ENCODE measurements around the gene OR2V2. TPM values are rescaled to one million over a fixed set of nuclear protein-coding genes. Genes with fewer than 3 reads are reported as not detected.

Gene OR2V2
- total and polyA plus RNA-seq, 11 donors = not detected

- intact Hi-C loops (cut with DNase I) = loop anchor here in 7 of 10 donors (5.0 to 10.0 kb wide), 7 partner anchors 37 to 400 kb away; partner anchors contain the start of genes TRIM52 (in 5 of the 7), MGAT1 (in 1 of the 7), TRIM41 (in 1 of the 7) and ZFP62 (in 1 of the 7)
- DNase-seq (peak in 1 of 5 donors; percentile 11), ATAC-seq (no peak)
- 74 to 90% (median 86%) methylated on average over 16 of the region's 16 CpGs for WGBS, 4 donors
- H3K4me3 ChIP-seq = peak overlapping the region in 9 of 12 donors; percentile 30 to 67 (median 58)
- no peaks in the 10 kb centered on the region for H3K9me3 ChIP-seq
- no peaks in the 10 kb centered on the region for H3K36me3 ChIP-seq
- H3K4me1 ChIP-seq = peaks cover 0 to 33% (median 9%) of the 10 kb centered on the region in 12 donors
- TF ChIP-seq CTCF (IDR thresholded peaks at IDR 0.05) = no peak
- TF ChIP-seq POLR2A (IDR thresholded peaks at IDR 0.05) = no peak
- peak overlapping the region in 4 of 12 donors; percentile 9 to 49 (median 35) for H3K27ac ChIP-seq
- no peaks in the 10 kb centered on the region for H3K27me3 ChIP-seq
Observed at GRCh38 chr5:181184845-181185216, 37.4 kb downstream of the OR2V2 start.

GRCh38 chr5:181185560-181185959 lies 38.2 kb downstream of the OR2V2 start:
- TF ChIP-seq POLR2A (IDR thresholded peaks at IDR 0.05) (no peak), CTCF (IDR thresholded peaks at IDR 0.05) (no peak)
- H3K4me3 ChIP-seq = no peak overlapping the region
- H3K27ac ChIP-seq = no peak overlapping the region
- no peaks in the 10 kb centered on the region for H3K9me3 ChIP-seq
- WGBS, 4 donors = 92 to 96% (median 93%) methylated on average over 13 of the region's 13 CpGs
- ATAC-seq = no peak
- no peaks in the 10 kb centered on the region for H3K27me3 ChIP-seq
- peak in 1 of 5 donors; percentile 13 for DNase-seq
- peaks cover 0 to 38% (median 9%) of the 10 kb centered on the region in 12 donors for H3K4me1 ChIP-seq
- intact Hi-C loops (cut with DNase I) = loop anchor here in 5 of 10 donors (5.0 to 10.0 kb wide), 6 partner anchors 37 to 401 kb away; partner anchors contain the start of genes TRIM52 (in 4 of the 5), MGAT1 (in 1 of the 5), TRIM41 (in 1 of the 5) and ZFP62 (in 1 of the 5)
- H3K36me3 ChIP-seq = no peaks in the 10 kb centered on the region

GRCh38 chr5:181186022-181186421 lies 38.6 kb downstream of the OR2V2 start:
- ATAC-seq (no peak), DNase-seq (peak in 1 of 5 donors; percentile 30)
- Histone ChIP-seq H3K27ac (no peak overlapping the region), H3K27me3 (no peaks in the 10 kb centered on the region), H3K4me1 (peaks cover 0 to 42% (median 10%) of the 10 kb centered on the region in 12 donors), H3K9me3 (no peaks in the 10 kb centered on the region), H3K4me3 (no peak overlapping the region), H3K36me3 (no peaks in the 10 kb centered on the region)
- intact Hi-C loops (cut with DNase I) = loop anchor here in 5 of 10 donors (5.0 to 10.0 kb wide), 6 partner anchors 36 to 401 kb away; partner anchors contain the start of genes TRIM52 (in 4 of the 5), MGAT1 (in 1 of the 5), TRIM41 (in 1 of the 5) and ZFP62 (in 1 of the 5)
- WGBS, 4 donors = 85 to 96% (median 89%) methylated on average over 6 of the region's 6 CpGs
- TF ChIP-seq CTCF (IDR thresholded peaks at IDR 0.05) (no peak), POLR2A (IDR thresholded peaks at IDR 0.05) (no peak)

DNA sequence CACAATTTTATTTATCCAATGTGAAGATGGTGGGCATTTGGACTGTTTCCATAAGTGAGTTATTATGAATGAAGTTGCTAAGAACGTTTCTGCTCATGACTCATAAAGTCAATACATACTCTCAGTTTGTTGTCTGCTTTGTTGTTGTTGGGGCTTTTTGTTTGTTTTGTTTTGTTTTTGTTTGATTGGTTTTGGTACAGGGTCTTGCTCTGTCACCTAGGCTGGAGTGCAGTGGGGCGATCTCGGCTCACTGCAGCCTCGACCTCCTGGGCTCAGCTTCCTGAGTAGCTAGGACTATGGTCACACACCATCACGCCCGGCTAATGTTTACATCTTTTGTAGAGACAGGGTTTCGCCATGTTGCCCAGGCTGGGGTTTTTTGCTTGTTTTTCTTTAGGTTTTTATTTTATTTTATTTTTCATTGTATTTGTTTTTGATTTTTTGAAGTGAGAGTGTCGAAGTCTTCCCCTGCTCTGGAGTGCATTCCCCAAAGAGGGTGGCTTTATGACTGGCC lies 39.7 kb downstream of the OR2V2 start:
- peak overlapping the region in 3 of 12 donors; percentile 82 to 90 (median 87) for H3K4me3 ChIP-seq

More for the DNA sequence above, 39.7 kb downstream of the OR2V2 start:
- H3K36me3 ChIP-seq = no peaks in the 10 kb centered on the region
- no peaks in the 10 kb centered on the region for H3K9me3 ChIP-seq
- H3K27ac ChIP-seq = peak overlapping the region in 5 of 12 donors; percentile 12 to 97 (median 91)
- TF ChIP-seq POLR2A (IDR thresholded peaks at IDR 0.05) (no peak), CTCF (IDR thresholded peaks at IDR 0.05) (no peak)
- H3K27me3 ChIP-seq = no peaks in the 10 kb centered on the region
- H3K4me1 ChIP-seq = peaks cover 0 to 41% (median 10%) of the 10 kb centered on the region in 12 donors
- peak in 1 of 5 donors; percentile 13 for DNase-seq
- 55 to 65% (median 60%) methylated on average over 8 of the region's 8 CpGs for WGBS, 4 donors
- intact Hi-C loops (cut with DNase I) = loop anchor here in 5 of 10 donors (5.0 to 10.0 kb wide), 6 partner anchors 35 to 402 kb away; partner anchors contain the start of genes TRIM52 (in 4 of the 5), MGAT1 (in 1 of the 5), TRIM41 (in 1 of the 5) and ZFP62 (in 1 of the 5)
- ATAC-seq = no peak
